ENCODE measurements around the gene CDC37.
"Not testable (repeated sequence)": the region's sequence is repeated elsewhere in the genome, so short reads cannot be mapped to it uniquely, and the experiment has no call there.

Gene CDC37

GRCh38 chr19:10393137-10393536, 10.2 kb downstream of the CDC37 start:
- DNase-seq (ENCODE audit: low spot score), result no peak

GRCh38 chr19:10392120-10392519, 11.2 kb downstream of the CDC37 start:
- no peak for DNase-seq (ENCODE audit: low spot score)

- peak; percentile 65 for DNase-seq (ENCODE audit: low spot score)
These were observed 12.6 kb downstream of the CDC37 start for GRCh38 chr19:10390652-10391286.

- DNase-seq (ENCODE audit: low spot score), result no peak
These were observed 13.5 kb downstream of the CDC37 start for GRCh38 chr19:10389863-10390262.

GRCh38 chr19:10388957-10389356, 14.4 kb downstream of the CDC37 start:
- peak; percentile 76 for DNase-seq (ENCODE audit: low spot score)

GRCh38 chr19:10384580-10384979, 18.8 kb downstream of the CDC37 start:
- no peak for DNase-seq (ENCODE audit: low spot score)

- not testable (repeated sequence) for DNase-seq (ENCODE audit: low spot score)
These were observed 20.2 kb downstream of the CDC37 start for GRCh38 chr19:10383223-10383499.

- DNase-seq (ENCODE audit: low spot score), result peak; percentile 97
These were observed 22.8 kb downstream of the CDC37 start, which contains the start of gene TYK2 for GRCh38 chr19:10380313-10381102. TSS of gene TYK2 (minus strand) at chr19:10380572. CDS start at chr19:10378406, 2,166 bp downstream.

GRCh38 chr19:10379880-10380312, 23.4 kb downstream of the CDC37 start:
- DNase-seq (ENCODE audit: low spot score), result no peak

GRCh38 chr19:10378124-10378523, 25.2 kb downstream of the CDC37 start:
- no peak for DNase-seq (ENCODE audit: low spot score)

- not testable (repeated sequence) for DNase-seq (ENCODE audit: low spot score)
These were observed 26.2 kb downstream of the CDC37 start for GRCh38 chr19:10377140-10377640.

GRCh38 chr19:10374931-10375330, 28.4 kb downstream of the CDC37 start:
- no peak for DNase-seq (ENCODE audit: low spot score)

GRCh38 chr19:10372690-10373089, 30.7 kb downstream of the CDC37 start:
- no peak for DNase-seq (ENCODE audit: low spot score)

GRCh38 chr19:10368101-10368803, 35.1 kb downstream of the CDC37 start:
- DNase-seq (ENCODE audit: low spot score), result no peak

GRCh38 chr19:10366950-10367512, 36.3 kb downstream of the CDC37 start:
- not testable (repeated sequence) for DNase-seq (ENCODE audit: low spot score)

- no peak for DNase-seq (ENCODE audit: low spot score)
These were observed 37.8 kb downstream of the CDC37 start for GRCh38 chr19:10365518-10365917.

GRCh38 chr19:10364644-10365043, 38.7 kb downstream of the CDC37 start:
- no peak for DNase-seq (ENCODE audit: low spot score)

GRCh38 chr19:10363789-10364281, 39.5 kb downstream of the CDC37 start:
- DNase-seq (ENCODE audit: low spot score), result no peak

- DNase-seq (ENCODE audit: low spot score), result no peak
These were observed 41.1 kb downstream of the CDC37 start for GRCh38 chr19:10362259-10362658.

- DNase-seq (ENCODE audit: low spot score), result no peak
These were observed 41.8 kb downstream of the CDC37 start for GRCh38 chr19:10361569-10362011.

- no peak for DNase-seq (ENCODE audit: low spot score)
These were observed 46.9 kb downstream of the CDC37 start for GRCh38 chr19:10356431-10356830.

GRCh38 chr19:10353793-10354391, 49.5 kb downstream of the CDC37 start:
- DNase-seq (ENCODE audit: low spot score), result no peak
